PFSK-1 (cell line): ENCODE data around the gene SYNDIG1. TPM values are rescaled to one million over a fixed set of nuclear protein-coding genes. Genes with fewer than 3 reads are reported as not detected.

Source experiments
- FOXP2 ChIP-seq: optimal IDR thresholded peaks from 2 replicates; pipeline ENCODE3; 2011; ENCODE audit warnings: borderline replicate concordance, control low read depth, inconsistent platforms; ENCODE audit not compliant: insufficient read depth; ENCODE audit errors: extremely low read length, extremely low read depth
- POLR2AphosphoS5 ChIP-seq: IDR thresholded peaks from 2 replicates; pipeline ENCODE4 v1.6.1; 2012; ENCODE audit warnings: low read depth, mild to moderate bottlenecking, control low read depth, low read length, moderate library complexity
- REST ChIP-seq, 2 experiments: IDR thresholded peaks; 2 replicates each; pipeline versions ENCODE4 v1.6.1 to v1.8.0; 2011 to 2012; ENCODE audit warnings: low read depth in 2 of 2, low read length in 2 of 2, control low read depth in 1 of 2, inconsistent platforms in 1 of 2, mild to moderate bottlenecking in 1 of 2, moderate library complexity in 1 of 2; ENCODE audit not compliant: insufficient read depth in 1 of 2
- SIN3A ChIP-seq: IDR thresholded peaks from 2 replicates; pipeline ENCODE4 v1.6.1; 2012; ENCODE audit warnings: mild to moderate bottlenecking, low read length, moderate library complexity, borderline replicate concordance; ENCODE audit not compliant: insufficient read depth
- TAF1 ChIP-seq: IDR thresholded peaks from 2 replicates; pipeline ENCODE4 v1.6.1; 2012; ENCODE audit warnings: low read length, control low read depth, borderline replicate concordance; ENCODE audit not compliant: insufficient read depth
- polyA plus RNA-seq: library from polyadenylated mRNA; unstranded; fragments of >200 nt; gene quantifications from one replicate; pipeline ENCODE4 v1.2.1, GENCODE V29; 2012; ENCODE audit warnings: low read depth, missing spikeins; ENCODE audit not compliant: insufficient read length

The SYNDIG1 gene
- not detected for polyA plus RNA-seq

DNA sequence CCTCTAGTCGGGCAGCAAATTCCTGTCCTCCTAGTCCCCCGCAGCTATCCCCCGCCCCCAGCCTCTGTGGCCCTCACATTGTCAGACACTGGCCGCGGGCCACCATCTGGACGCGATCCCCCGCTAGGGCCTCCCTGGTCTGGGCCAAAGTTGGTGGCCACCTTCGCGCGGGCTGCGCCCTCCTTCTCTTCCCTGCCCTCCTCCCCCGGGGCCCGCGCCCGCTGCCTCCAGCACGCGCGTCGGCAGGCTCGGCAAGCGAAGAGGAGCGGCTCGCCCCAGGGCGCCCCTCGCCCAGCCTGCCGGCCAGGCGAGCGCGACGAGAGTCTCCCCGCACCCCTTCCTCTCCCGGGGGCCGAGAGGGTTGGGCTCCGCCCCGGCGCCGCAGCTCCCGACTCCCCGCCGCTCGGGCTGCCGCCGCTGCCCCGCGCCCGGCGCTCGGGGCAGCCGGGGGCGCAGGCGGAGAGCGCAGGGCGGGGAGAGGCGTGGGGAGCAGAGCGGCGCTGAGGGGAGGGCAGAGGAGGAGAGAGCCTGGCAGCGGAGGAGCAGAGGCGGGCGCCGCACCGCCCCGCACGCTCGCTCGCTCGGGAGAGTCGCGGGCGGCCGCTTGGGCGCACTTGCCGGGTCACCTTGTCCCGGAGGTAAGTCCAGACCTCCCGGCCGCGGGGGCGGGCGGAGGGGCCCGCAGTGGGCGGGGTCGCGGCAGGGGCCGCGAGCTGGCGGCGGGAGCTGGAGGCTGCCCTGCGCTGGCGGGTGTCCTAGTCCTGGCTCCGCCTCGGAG is at the start of gene SYNDIG1:
SYNDIG1 (plus strand) TSS at position 514 of the 778 bp plus-strand sequence. CDS start 73,469 bp downstream, outside the sequence.
- TF ChIP-seq TAF1: no peak
- TF ChIP-seq POLR2AphosphoS5: no peak
- no peak for TF ChIP-seq FOXP2
- no peak for TF ChIP-seq SIN3A
- TF ChIP-seq REST (IDR thresholded peaks at IDR 0.05; ENCODE audit: insufficient read depth in 1 of 2, low read depth in 2 of 2, low read length in 2 of 2): no peak

DNA sequence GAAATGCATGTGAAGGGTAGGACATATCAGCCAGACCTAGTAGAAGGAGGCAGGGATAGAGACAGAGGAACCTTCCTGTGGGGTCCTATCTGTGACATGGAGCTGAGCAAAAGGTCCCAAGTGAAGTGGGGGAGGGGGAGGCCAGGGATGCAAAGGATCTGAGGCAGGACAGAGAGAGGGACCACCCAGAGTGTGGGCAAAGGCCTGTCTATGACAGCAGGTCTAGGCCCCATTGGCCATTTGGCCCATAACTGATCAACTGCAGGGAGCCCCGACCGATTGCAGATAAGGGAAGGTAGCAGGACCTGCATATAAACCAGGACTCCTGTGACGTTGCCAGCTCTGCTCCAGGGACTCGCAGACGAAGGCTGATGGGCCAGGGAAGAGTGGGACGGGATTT is 49.6 kb upstream of the SYNDIG1 start:
- no peak for TF ChIP-seq TAF1
- TF ChIP-seq SIN3A: no peak
- no peak for TF ChIP-seq REST (IDR thresholded peaks at IDR 0.05; ENCODE audit: insufficient read depth in 1 of 2, low read depth in 2 of 2, low read length in 2 of 2)
- TF ChIP-seq FOXP2: no peak
- TF ChIP-seq POLR2AphosphoS5: no peak

DNA sequence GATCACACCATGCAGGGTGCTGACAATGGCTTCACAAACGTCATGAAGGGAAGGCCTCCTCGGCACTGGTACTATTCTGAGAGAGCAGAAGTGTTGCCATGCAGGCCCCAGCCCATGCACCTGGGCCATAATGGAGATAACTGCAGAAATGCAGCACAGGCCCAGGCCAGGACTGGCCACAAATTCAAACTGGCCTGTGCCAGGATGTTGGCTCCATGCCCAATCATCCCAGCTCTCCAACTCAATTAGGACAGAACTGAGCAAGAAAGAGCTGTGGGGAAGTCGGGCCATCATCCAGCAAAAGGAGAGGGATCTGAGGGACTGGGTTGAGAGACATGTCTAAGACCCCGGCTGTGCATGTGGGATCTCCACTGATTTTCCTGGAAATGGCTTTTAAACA is 48.9 kb upstream of the SYNDIG1 start:
- TF ChIP-seq REST (IDR thresholded peaks at IDR 0.05; ENCODE audit: insufficient read depth in 1 of 2, low read depth in 2 of 2, low read length in 2 of 2): no peak
- TF ChIP-seq POLR2AphosphoS5: no peak
- no peak for TF ChIP-seq SIN3A
- TF ChIP-seq FOXP2: no peak
- no peak for TF ChIP-seq TAF1

DNA sequence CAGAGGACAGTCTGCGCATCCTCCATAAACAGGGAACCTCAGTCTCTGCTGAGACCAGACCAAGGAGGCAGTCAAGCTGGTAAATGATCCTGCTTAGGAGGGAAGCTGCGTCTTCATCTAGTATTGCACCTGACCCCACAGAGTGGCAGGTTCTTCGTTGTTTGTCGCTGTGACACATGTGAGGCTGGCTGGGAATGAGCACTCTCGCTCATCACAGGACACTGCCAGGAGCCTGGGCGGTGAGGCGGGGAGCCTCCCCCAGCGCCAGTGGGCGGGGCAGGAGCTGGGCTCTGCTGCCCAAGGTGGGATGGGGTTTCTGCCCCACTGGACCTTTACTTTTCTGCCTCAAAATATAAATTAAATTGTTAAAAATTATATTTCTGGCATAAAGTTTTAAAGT is 48.4 kb upstream of the SYNDIG1 start:
- no peak for TF ChIP-seq REST (IDR thresholded peaks at IDR 0.05; ENCODE audit: insufficient read depth in 1 of 2, low read depth in 2 of 2, low read length in 2 of 2)
